ENCODE data around the gene LBHD1.
"Not testable (repeated sequence)": the region's sequence is repeated elsewhere in the genome, so short reads cannot be mapped to it uniquely, and the experiment has no call there.

LBHD1 gene

DNA sequence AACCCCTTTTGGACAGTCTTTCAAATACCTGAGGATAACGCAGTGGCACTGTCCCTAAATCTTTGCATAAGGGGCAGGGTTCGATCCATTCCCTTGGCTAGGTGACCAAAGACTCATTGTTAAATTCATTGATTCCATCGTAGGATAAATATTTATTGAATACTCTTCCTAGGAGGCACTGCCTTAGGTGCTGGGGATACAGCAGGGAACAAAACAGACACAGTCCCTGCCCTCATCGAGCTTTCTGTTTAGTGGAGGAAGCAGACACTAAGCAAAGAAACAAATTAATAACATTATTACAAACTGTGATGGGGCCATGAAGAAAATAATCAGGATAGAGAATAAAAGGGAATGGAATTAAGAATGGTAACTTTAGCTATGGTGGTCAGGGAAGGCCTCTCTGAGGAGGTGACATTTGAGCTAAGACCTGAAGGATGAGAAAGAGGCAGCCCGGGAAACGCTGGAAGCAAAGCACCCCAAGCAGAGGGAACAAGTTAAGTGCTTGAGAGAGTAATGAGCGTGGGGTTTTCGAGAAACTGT is 51.0 kb downstream of the LBHD1 start:
- H3K9me3 ChIP-seq (ENCODE audit: control insufficient read depth in 2 of 2, low read length in 2 of 2) = no peaks in the 10 kb centered on the region
- H3K27me3 ChIP-seq (ENCODE audit: control insufficient read depth in 2 of 2, insufficient read depth in 2 of 2, low read length in 2 of 2) = no peaks in the 10 kb centered on the region
- H3K27ac ChIP-seq (ENCODE audit: low read depth in 2 of 2, low read length in 2 of 2) = peak overlapping the region; percentile 88 to 93
- H3K9ac ChIP-seq (ENCODE audit: low read depth in 1 of 2, low read length in 2 of 2) = peak overlapping the region; percentile 80 to 90
- H3K4me3 ChIP-seq (ENCODE audit: low read length in 2 of 2) = peak overlapping the region; percentile 80 to 92
- H3K4me1 ChIP-seq (ENCODE audit: control insufficient read depth in 2 of 2, insufficient read depth in 2 of 2, low read length in 2 of 2) = peaks cover 13 to 18% of the 10 kb centered on the region in 2 donors
- H3K36me3 ChIP-seq (ENCODE audit: control insufficient read depth in 2 of 2, insufficient read depth in 2 of 2, low read length in 2 of 2) = peaks cover 9 to 14% of the 10 kb centered on the region in 2 donors

DNA sequence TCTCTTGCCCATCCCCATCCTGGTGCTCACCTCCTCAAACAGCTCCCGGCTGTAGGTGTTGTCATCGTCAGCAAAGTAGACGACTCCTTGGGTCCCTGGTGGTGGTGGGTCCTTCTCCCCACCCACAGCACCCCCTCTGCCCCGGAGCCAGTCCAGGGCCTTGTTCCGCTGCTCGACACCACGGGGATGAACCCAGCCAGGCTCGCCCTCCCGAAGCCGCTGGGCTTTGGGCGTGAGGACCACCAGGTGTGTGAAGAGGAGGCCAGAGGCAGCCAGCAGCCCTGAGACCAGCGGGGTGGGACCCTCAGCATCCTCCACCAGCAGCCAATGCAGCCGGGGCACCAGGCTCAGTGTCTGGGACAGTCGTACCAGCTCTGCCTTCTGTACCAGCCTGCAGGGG is 55.1 kb downstream of the LBHD1 start:
- H3K36me3 ChIP-seq (ENCODE audit: control insufficient read depth in 2 of 2, insufficient read depth in 2 of 2, low read length in 2 of 2); H3K9ac ChIP-seq (ENCODE audit: low read depth in 1 of 2, low read length in 2 of 2); H3K27me3 ChIP-seq (ENCODE audit: control insufficient read depth in 2 of 2, insufficient read depth in 2 of 2, low read length in 2 of 2); H3K4me3 ChIP-seq (ENCODE audit: low read length in 2 of 2); H3K27ac ChIP-seq (ENCODE audit: low read depth in 2 of 2, low read length in 2 of 2); H3K9me3 ChIP-seq (ENCODE audit: control insufficient read depth in 2 of 2, low read length in 2 of 2): not testable (repeated sequence)
- peaks cover 12 to 18% of the 10 kb centered on the region in 2 donors for H3K4me1 ChIP-seq (ENCODE audit: control insufficient read depth in 2 of 2, insufficient read depth in 2 of 2, low read length in 2 of 2)

DNA sequence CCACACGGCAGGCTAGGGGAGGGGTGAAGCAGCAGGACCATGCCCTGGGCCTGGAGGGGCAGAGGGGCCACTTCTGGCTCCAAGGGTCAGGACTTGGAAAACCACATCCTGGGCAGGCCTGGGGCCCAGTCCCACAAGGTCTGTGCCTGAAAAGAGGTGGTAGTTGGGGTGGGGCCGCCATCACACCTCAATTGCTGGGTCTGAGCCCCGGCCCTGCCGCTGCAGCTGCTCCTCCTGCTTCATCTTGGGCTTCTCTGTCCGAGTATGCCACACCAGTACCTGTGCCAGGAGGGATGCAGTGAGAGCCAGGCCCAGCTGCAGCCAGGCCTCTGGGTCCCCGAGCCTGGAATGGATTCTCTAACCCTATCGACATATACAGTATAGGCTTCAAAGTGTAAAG is 56.5 kb downstream of the LBHD1 start:
- H3K4me1 ChIP-seq (ENCODE audit: control insufficient read depth in 2 of 2, insufficient read depth in 2 of 2, low read length in 2 of 2) = peaks cover 14 to 16% of the 10 kb centered on the region in 2 donors
- no peak overlapping the region for H3K9ac ChIP-seq (ENCODE audit: low read depth in 1 of 2, low read length in 2 of 2)
- peaks cover 2 to 5% of the 10 kb centered on the region in 2 donors for H3K36me3 ChIP-seq (ENCODE audit: control insufficient read depth in 2 of 2, insufficient read depth in 2 of 2, low read length in 2 of 2)
- no peaks in the 10 kb centered on the region for H3K9me3 ChIP-seq (ENCODE audit: control insufficient read depth in 2 of 2, low read length in 2 of 2)
- H3K27me3 ChIP-seq (ENCODE audit: control insufficient read depth in 2 of 2, insufficient read depth in 2 of 2, low read length in 2 of 2) = no peaks in the 10 kb centered on the region
- no peak overlapping the region for H3K4me3 ChIP-seq (ENCODE audit: low read length in 2 of 2)
- no peak overlapping the region for H3K27ac ChIP-seq (ENCODE audit: low read depth in 2 of 2, low read length in 2 of 2)

DNA sequence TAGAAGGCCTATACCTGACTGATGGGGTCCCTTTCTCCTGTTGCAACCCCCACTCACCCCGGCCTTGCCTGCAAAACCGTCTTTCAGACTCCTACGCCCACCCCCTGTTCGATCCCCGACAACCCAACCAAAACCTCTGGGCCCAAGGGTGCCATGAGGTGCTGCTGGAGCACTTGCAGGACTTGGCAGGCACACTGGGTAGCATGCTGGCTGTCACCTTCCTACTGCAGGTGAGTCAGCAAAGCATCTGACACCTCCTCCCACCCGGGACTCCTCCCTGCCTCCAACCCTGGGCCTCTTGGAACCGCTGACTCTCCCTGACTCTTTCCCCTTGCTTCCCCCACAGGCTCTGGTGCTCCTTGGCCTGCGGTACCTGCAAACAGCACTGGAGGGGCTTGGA is 57.8 kb downstream of the LBHD1 start:
- Histone ChIP-seq H3K4me3 (ENCODE audit: low read length in 2 of 2) (no peak overlapping the region), H3K4me1 (ENCODE audit: control insufficient read depth in 2 of 2, insufficient read depth in 2 of 2, low read length in 2 of 2) (peaks cover 12 to 13% of the 10 kb centered on the region in 2 donors), H3K36me3 (ENCODE audit: control insufficient read depth in 2 of 2, insufficient read depth in 2 of 2, low read length in 2 of 2) (peaks cover 4 to 11% of the 10 kb centered on the region in 2 donors), H3K9ac (ENCODE audit: low read depth in 1 of 2, low read length in 2 of 2) (no peak overlapping the region), H3K9me3 (ENCODE audit: control insufficient read depth in 2 of 2, low read length in 2 of 2) (no peaks in the 10 kb centered on the region), H3K27me3 (ENCODE audit: control insufficient read depth in 2 of 2, insufficient read depth in 2 of 2, low read length in 2 of 2) (no peaks in the 10 kb centered on the region), H3K27ac (ENCODE audit: low read depth in 2 of 2, low read length in 2 of 2) (no peak overlapping the region)

DNA sequence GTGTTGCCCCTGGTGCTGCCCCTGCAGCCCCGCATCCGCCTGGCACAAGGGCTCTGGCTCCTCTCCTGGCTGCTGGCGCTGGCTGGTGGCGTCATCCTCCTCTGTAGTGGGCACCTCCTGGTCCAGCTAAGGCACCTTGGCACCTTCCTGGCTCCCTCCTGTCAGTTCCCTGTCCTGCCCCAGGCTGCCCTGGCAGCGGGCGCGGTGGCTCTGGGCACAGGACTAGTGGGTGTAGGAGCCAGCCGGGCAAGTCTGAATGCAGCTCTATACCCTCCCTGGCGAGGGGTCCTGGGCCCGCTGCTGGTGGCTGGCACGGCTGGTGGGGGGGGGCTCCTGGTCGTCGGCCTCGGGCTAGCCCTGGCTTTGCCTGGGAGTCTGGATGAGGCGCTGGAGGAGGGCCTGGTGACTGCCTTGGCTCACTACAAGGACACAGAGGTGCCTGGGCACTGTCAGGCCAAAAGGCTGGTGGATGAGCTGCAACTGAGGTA is 58.7 kb downstream of the LBHD1 start:
- Histone ChIP-seq H3K4me1 (ENCODE audit: control insufficient read depth in 2 of 2, insufficient read depth in 2 of 2, low read length in 2 of 2) (peaks cover 12 to 13% of the 10 kb centered on the region in 2 donors), H3K36me3 (ENCODE audit: control insufficient read depth in 2 of 2, insufficient read depth in 2 of 2, low read length in 2 of 2) (peaks cover 4 to 13% of the 10 kb centered on the region in 2 donors), H3K9ac (ENCODE audit: low read depth in 1 of 2, low read length in 2 of 2) (peak overlapping the region; percentile 24 to 79), H3K27me3 (ENCODE audit: control insufficient read depth in 2 of 2, insufficient read depth in 2 of 2, low read length in 2 of 2) (no peaks in the 10 kb centered on the region), H3K27ac (ENCODE audit: low read depth in 2 of 2, low read length in 2 of 2) (peak overlapping the region; percentile 82 to 84), H3K9me3 (ENCODE audit: control insufficient read depth in 2 of 2, low read length in 2 of 2) (no peaks in the 10 kb centered on the region), H3K4me3 (ENCODE audit: low read length in 2 of 2) (peak overlapping the region; percentile 10 to 31)

Data from mucosa of rectum (tissue), 2 donors.